Fibroblast of pulmonary artery (primary cell): ENCODE data around the gene CEPT1.

Source experiments
- DNase-seq: peaks from one replicate; pipeline ENCODE4 v3.0.0-alpha.2; 2010; ENCODE audit warnings: low read depth
- H3K4me3 ChIP-seq: replicated peaks from 2 replicates; pipeline ENCODE4 v1.5.1; 2011; ENCODE audit warnings: low read depth, mild to moderate bottlenecking, control low read depth, low read length, moderate library complexity
- CTCF ChIP-seq: IDR thresholded peaks from 2 replicates; pipeline ENCODE4 v1.5.1; 2011; ENCODE audit warnings: mild to moderate bottlenecking, control low read depth, low read length, inconsistent platforms; ENCODE audit errors: missing control alignments

CEPT1 gene

GRCh38 chr1:111222308-111223125 lies 82.5 kb downstream of the CEPT1 start:
- peak; percentile 72 for DNase-seq
- H3K4me3 ChIP-seq: no peak overlapping the region
- TF ChIP-seq CTCF: peak; percentile 96

- no peak overlapping the region for H3K4me3 ChIP-seq
- DNase-seq: no peak
- TF ChIP-seq CTCF: no peak
These were observed 83.2 kb downstream of the CEPT1 start for GRCh38 chr1:111223126-111223685.

- no peak overlapping the region for H3K4me3 ChIP-seq
These were observed 85.1 kb downstream of the CEPT1 start for GRCh38 chr1:111225091-111225490.

GRCh38 chr1:111225717-111226400 lies 85.8 kb downstream of the CEPT1 start:
- TF ChIP-seq CTCF: no peak
- no peak overlapping the region for H3K4me3 ChIP-seq
- DNase-seq: peak; percentile 44

More at GRCh38 chr1:111225091-111225490, 85.1 kb downstream of the CEPT1 start:
- no peak for TF ChIP-seq CTCF
- DNase-seq: no peak

- DNase-seq: peak; percentile 78
- no peak for TF ChIP-seq CTCF
- H3K4me3 ChIP-seq: no peak within 1 kb of the TSS
These were observed 87.4 kb downstream of the CEPT1 start, which contains the start of gene CHI3L2 for GRCh38 chr1:111227434-111227833. TSS of gene CHI3L2 (plus strand) at chr1:111227713. CDS start at chr1:111227730, 17 bp downstream.

- H3K4me3 ChIP-seq: no peak overlapping the region
- no peak for TF ChIP-seq CTCF
- peak; percentile 90 for DNase-seq
These were observed 88.1 kb downstream of the CEPT1 start for GRCh38 chr1:111227851-111228747.
